Erythroblast (primary cell): ENCODE data around the gene SHKBP1.

Experiments used
- GATA1 ChIP-seq: IDR thresholded peaks from 2 replicates; pipeline ENCODE4 v1.6.1; 2011; ENCODE audit warnings: low read depth, mild to moderate bottlenecking, control low read depth, low read length, moderate library complexity
- POLR2A ChIP-seq: IDR thresholded peaks from 2 replicates; pipeline ENCODE4 v1.6.1; 2011; ENCODE audit warnings: mild to moderate bottlenecking, low read length

- TF ChIP-seq POLR2A (no peak), GATA1 (no peak)
These were observed 20.7 kb downstream of the SHKBP1 start for GRCh38 chr19:40597329-40597838.
